CMK (cell line): ENCODE results near the gene NID2.

Experiments used
- DNase-seq: peaks from one replicate; pipeline ENCODE4 v3.0.0-alpha.2; 2010; ENCODE audit warnings: low read depth

The NID2 gene

DNA sequence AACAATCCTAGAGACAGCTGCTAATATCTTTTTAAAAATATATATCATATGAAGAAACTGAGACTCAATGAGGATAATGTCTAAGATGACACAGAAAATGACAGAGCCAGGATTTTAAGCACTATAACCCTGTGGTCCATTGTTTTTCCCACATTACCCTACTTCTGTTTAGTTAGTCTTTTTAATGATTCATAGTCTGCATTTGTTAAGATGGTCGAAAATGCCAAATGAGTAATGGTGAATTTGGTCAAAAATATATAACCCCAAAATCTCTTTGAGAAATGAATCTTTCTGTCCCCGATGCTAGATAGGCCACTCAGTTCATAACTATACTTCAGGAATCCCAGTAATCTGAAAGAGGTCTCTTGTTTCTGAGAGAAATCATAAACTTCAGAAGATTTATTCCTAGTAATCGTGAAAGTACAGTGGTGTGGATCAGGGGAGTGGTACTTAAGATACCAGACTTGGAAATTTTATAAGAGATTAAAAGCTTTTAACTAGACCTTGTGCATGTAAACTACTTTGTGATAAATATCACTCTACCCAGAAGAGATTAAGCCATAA, 68.8 kb downstream of the NID2 start:
- DNase-seq = no peak

- no peak for DNase-seq
Observed at GRCh38 chr14:51999084-51999483, 69.8 kb downstream of the NID2 start.

DNA sequence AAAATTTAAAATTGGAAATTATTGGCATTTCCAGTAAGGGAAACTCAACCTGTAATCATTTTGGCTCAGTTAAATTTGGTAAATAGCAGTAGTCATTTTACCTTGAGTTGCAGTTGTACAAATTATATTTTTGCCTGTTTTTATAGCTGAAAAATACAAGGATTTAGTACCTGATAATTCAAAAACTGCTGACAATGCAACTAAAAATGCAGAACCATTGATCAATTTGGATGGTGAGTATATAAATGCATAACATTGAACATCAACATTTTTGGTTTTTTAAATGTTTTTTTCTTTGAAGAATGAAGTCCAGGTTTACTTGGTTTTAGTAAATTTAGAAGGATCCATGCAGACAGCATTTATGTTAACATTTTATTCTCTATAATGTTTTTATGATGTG, 70.5 kb downstream of the NID2 start:
- DNase-seq = no peak

DNA sequence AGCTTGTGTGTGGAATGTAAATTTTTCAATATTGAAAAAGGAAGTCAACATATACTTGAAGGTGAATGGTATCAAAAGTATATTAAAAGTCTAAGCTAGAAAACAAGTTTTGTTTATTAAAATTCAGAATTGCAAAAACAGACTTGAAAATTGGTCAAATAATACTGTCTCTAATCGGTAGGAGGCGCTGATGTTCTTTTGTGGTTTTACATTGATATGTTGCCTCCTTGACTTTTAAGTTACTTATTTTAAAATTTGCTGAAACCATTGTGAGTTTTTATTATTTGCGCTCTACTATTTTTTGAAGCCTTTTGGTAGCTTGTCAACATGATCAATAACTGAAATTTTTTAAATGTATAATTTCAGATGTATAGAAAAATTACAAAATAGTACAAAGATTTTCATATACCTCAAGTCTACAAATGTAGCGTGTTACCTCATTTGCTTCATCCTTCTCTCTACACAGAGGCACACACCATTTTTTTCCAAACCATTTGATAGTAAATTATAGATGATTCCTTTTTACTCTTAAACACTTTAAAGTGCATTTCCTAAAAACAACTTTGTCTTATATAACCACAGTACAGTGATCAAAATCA, 72.6 kb downstream of the NID2 start:
- DNase-seq = no peak

DNA sequence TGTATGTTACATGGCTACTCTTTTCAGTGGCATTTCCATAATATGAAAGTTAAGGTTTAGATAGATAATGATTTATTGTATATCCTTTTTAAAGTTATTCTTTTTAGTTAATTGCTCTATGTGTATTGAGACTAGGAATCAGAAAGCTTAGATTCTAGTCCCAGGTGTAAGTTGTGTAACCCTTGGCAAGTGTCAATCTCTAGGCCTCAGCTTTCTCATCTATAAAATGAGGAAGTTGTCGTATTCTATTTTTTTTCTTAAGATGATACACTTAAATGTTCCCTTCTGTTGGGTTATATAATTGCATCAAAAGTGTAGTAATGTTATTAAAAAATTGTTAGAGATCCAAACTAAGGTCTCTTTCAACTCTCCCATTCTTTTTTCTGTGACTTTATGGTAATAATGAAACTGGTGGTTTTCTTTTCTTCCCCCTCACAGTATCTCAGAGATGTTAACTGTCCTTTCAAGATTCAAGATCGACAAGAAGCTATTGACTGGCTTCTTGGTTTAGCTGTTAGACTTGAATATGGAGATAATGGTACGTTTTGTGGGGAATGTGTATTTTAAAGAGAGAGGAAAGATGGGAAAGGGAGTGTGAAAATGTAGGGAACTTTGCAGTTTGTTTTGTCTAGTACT, 75.5 kb downstream of the NID2 start:
- no peak for DNase-seq

DNA sequence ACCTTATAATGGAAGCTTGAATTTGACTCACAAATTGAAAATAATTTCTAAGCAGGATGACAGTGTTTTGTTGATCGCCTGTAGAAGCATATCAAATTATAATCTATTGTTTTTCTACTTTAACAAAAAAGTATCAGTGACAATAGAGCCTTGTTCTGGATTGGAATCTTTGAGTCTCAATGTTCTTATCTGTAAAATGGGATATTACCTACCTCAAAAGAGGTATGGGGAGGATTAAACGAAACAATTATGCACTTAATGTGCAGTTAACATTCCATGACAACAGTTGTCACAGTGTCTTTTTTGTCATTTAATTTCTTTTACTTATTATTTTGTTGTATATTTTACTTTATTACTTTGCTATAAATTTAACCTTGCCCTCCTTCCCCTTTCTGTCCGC, 78.4 kb downstream of the NID2 start:
- no peak for DNase-seq

GRCh38 chr14:51989293-51990234, 79.3 kb downstream of the NID2 start, which contains the start of gene RTRAF:
Gene RTRAF (plus strand): TSS chr14:51989546. CDS start chr14:51989640, 94 bp downstream.
- peak; percentile 45 for DNase-seq

DNA sequence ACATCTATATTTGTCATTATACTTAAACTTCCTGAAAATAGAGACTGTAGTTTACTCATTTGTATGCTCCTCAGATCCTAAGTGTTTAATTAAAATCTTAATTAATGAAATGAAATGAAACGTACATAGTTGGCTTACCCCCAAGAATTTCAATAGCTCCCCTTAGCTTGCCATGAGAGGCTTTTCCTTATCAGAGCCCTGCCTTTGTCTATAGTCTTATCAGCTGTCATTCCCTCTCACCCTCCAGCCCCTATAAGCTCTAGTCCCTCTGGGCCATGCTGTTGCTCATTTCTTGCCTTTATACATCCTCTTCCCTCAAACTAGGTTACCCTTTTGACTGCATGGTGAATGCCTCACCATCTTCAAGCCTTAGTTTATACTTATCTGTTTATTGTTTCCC, 80.6 kb downstream of the NID2 start:
- no peak for DNase-seq

DNA sequence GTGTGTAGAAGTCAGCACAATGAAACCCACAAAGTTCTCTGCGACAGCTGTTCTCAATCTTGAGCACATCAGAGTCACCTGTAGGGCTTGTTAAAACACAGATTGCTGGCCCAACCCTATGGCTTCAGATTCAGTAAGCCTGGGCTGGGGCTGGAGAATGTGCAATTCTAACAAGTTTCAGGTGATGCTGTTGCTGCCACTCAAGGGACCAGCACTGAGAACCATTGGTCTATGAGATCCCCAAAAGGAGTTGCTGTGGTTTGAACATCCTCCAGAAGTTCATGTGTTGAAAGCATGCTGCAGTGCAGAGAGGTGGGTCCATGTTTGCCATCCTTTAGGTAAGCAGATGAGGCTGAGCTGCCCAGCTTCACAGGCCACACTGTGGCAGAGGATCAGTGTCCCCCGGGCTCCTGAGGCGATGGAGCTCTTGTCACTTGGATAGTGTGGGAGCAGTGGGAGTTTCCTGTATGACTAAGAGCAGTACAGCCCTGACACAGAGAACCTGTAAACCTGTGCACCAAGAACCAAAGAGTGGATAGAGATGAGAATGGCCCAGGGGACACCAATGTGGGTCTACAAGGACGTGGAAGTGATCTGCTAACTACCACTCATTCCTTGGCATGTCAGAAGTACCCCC, 87.5 kb downstream of the NID2 start:
- no peak for DNase-seq

DNA sequence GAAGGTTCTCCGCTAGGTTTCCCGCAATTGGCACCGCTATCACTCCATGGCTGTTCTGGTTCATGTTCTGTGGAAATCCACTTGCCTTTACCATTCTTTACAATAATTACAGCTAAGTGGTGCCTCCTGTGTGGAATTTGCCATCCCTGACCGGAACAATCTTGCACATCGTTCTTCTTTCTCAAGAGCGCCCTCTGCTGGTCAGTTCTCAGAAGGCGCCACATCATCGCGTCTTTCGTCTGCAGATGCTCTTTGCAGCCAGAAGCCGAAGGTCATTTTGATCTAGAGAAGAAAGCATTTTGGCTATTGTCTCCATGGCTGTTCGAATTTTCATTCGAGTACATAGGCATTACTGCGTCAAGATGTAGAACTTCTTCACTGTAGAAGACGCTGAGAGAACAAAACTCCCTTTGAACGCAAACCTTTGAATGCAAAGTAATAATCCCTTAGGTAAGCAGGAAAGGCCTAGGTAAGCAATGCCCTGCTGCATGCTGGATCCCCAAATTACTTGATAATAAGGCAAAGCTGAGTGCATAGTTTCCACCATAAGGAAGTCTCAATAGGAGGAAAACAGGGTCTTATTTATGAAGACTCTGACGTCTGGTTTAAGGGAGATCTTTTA, 89.7 kb downstream of the NID2 start:
- peak; percentile 48 for DNase-seq

DNA sequence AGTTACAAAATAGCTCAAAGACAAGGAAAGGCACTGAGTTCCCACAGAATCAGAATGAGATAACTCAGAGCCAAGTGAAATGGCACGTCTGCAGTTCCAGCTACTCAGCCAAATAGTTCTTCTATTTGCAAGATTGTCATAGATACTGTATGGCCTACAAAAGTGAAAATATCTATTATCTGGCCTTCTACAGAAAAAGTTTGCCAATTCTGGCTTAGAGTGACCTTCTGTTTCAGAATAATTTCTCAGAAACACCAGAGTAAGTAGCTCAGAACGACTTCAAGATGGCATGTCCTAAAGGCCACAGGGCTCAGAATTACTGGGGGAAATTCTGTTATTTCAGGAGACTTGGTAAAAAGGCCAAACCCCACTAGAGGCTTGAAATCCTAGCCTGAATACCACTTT, 90.2 kb downstream of the NID2 start:
- no peak for DNase-seq

GRCh38 chr14:51977075-51977474, 91.8 kb downstream of the NID2 start:
- no peak for DNase-seq

DNA sequence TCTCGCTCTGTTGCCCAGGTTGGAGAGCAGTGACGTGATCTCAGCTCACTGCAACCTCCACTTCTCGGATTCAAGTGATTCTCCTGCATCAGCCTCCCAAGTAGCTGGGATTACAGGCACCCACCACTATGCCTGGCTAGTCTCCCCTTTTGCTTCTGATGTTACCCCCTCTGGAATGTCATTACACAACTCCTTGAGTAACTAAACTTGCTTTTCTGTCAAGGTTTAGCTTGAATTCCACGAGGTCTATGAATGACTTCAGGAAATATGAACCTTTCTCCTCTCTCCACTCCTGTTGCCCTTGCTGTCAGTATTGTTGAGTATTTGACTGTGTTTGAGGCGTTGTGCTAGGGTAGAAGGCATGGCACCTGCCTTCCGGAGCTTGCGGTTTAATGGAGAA, 96.3 kb downstream of the NID2 start:
- DNase-seq = no peak

- DNase-seq = no peak
Observed at GRCh38 chr14:51969852-51970540, 98.9 kb downstream of the NID2 start.

DNA sequence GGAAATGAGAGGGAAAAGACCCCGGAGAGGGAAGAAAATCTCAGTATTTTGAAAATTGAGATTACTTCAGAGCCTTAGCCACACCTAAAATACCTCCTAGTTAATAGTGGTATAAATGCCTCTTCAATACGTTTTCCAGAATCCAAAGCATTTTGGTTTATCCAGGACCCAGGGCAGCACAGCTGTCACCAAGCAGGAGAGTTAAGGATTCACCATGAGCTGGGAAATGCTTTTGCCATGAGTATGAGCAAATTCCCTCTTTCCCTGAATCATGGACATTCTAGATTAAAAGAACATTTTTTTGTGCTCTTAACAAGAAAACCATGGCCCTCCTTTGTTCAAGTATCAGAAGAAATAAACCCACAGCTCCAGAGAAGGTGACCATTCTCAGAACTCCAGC, 101.3 kb downstream of the NID2 start:
- no peak for DNase-seq

DNA sequence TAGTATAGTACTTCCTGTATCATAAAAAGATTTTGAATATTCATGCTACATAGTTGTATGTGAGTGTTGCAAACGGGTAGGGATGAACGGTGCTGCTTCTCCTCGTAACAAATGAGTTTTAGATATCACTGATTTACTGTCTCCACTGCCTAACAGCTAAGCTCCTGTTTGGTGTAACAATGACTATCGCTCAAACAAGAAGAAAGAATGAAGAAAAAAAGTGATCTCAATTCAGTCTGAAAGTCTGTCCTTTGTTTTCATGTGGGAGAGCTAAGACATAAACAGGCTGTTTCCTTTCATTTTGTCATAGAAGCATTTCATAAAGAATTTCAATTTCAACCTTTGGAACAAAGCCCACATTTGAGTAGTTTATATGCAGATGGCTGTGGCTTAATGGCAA, 105.6 kb downstream of the NID2 start:
- DNase-seq = no peak

GRCh38 chr14:51962711-51963110, 106.1 kb downstream of the NID2 start:
- DNase-seq = no peak

GRCh38 chr14:51960866-51961265, 108.0 kb downstream of the NID2 start:
- DNase-seq = no peak

GRCh38 chr14:51959928-51960327, 108.9 kb downstream of the NID2 start:
- DNase-seq = no peak

GRCh38 chr14:51957950-51958349, 110.9 kb downstream of the NID2 start:
- DNase-seq = no peak
